Activated effector memory CD4-positive, alpha-beta T cell treated with anti-CD3 and anti-CD28 coated beads, Interleukin-2, amount 50 U/mL, for 16 hours (primary cell): Measurements from ENCODE around the gene PTPN13.

Experiments
- DNase-seq: peaks from one replicate; pipeline ENCODE4 v3.0.0-alpha.2; 2020

PTPN13 gene

GRCh38 chr4:86831262-86832130, 237.4 kb downstream of the PTPN13 start:
- no peak for DNase-seq

GRCh38 chr4:86833615-86834014, 239.5 kb downstream of the PTPN13 start:
- DNase-seq = no peak

GRCh38 chr4:86834901-86835300, 240.8 kb downstream of the PTPN13 start:
- no peak for DNase-seq

GRCh38 chr4:86835677-86836076, 241.6 kb downstream of the PTPN13 start:
- DNase-seq = no peak

GRCh38 chr4:86837691-86838503, 243.8 kb downstream of the PTPN13 start:
- no peak for DNase-seq

GRCh38 chr4:86840858-86841257, 246.7 kb downstream of the PTPN13 start:
- DNase-seq = no peak

GRCh38 chr4:86841309-86841708, 247.2 kb downstream of the PTPN13 start:
- no peak for DNase-seq

GRCh38 chr4:86845593-86845992, 251.5 kb downstream of the PTPN13 start:
- no peak for DNase-seq

GRCh38 chr4:86846921-86847320, 252.8 kb downstream of the PTPN13 start:
- no peak for DNase-seq

- DNase-seq = no peak
Observed at GRCh38 chr4:86847571-86847970, 253.5 kb downstream of the PTPN13 start.

- no peak for DNase-seq
Observed at GRCh38 chr4:86848136-86848535, 254.0 kb downstream of the PTPN13 start.

GRCh38 chr4:86848732-86849619, 254.9 kb downstream of the PTPN13 start, which contains the start of gene SLC10A6:
Gene SLC10A6 (minus strand): TSS chr4:86849384. CDS start chr4:86849115, 269 bp downstream.
- no peak for DNase-seq

GRCh38 chr4:86853209-86853608, 259.1 kb downstream of the PTPN13 start:
- no peak for DNase-seq

- no peak for DNase-seq
Observed at GRCh38 chr4:86855572-86855971, 261.5 kb downstream of the PTPN13 start.

- no peak for DNase-seq
Observed at GRCh38 chr4:86856896-86857295, 262.8 kb downstream of the PTPN13 start.

- DNase-seq = no peak
Observed at GRCh38 chr4:86857341-86858052, 263.4 kb downstream of the PTPN13 start.
